ENCODE measurements around the gene SELENOP. TPM values are rescaled to one million over a fixed set of nuclear protein-coding genes. Genes with fewer than 3 reads are reported as not detected.
A peak's percentile ranks its signal among the peaks of the same experiment; 100 is the strongest.

Gene SELENOP
- total and polyA plus RNA-seq, 9 of the 15 experiments (the other 6 are each of a cell fraction or from before 2014, with no cell fraction given), result 3.2 to 6.3 (median 4.5) TPM

DNA sequence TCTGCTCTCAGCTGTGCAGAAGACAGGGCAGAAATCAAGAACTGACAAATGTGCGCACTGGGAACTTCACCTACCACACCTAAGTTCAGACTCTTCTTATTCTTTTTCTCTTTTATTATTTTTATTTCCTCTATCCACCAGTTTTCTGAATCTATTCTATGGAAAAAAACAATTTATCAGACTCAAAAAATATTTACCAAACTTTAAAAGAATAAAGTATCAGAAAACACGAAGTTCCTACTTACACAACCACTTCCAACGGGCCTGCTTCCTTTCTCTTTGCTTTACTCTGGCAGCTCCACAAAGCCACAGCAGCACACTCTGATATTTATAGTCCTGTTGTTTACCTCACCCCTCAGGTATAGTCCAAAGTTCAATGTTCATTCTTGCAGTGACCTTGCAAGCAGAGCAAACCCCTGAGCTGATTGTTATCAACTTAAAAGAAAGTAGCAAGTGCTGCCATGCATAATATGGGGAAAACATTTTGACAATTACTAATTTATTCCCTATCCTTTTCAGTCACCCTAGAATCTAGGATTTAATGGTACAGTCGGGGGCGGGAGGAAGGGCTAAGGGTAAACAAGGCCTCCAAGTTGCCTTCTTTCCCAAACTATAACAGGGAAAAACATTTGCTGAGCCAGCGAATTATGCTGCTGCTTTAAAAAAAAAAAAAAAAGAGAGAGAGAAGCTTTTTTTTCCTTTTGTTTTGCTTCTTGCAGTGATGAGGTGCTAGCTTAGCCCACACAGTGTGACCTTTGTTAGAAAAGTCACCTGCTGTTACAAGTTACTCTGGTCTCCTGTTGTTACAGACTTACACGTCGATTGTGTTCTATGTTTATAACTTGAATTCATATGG, at the start of gene SELENOP (continued):
- TF ChIP-seq MAFF (IDR thresholded peaks at IDR 0.05; ENCODE audit: low read length) (peak; percentile 97), MAFG (tag; conservative IDR thresholded peaks at IDR 0.05) (peak; percentile 99), JUND (IDR thresholded peaks at IDR 0.05; ENCODE audit: borderline replicate concordance, low read depth, low read length) (peak; percentile 81), JUND (tag; IDR thresholded peaks at IDR 0.05; ENCODE audit: borderline replicate concordance, low read depth, low read length) (0 out of 3 replicates have a peak, but pooled peaks have one; percentile 7), BHLHE40 (IDR thresholded peaks at IDR 0.05; ENCODE audit: low read length) (peak; percentile 77), SRSF1 (IDR thresholded peaks at IDR 0.05; ENCODE audit: low read depth, low read length) (no peak), CBX1 (IDR thresholded peaks at IDR 0.05; ENCODE audit: low read depth) (no peak), TCF7L2 (IDR thresholded peaks at IDR 0.05; ENCODE audit: low read depth, low read length) (peak; percentile 81)
- TF ChIP-seq, protein P1, sequence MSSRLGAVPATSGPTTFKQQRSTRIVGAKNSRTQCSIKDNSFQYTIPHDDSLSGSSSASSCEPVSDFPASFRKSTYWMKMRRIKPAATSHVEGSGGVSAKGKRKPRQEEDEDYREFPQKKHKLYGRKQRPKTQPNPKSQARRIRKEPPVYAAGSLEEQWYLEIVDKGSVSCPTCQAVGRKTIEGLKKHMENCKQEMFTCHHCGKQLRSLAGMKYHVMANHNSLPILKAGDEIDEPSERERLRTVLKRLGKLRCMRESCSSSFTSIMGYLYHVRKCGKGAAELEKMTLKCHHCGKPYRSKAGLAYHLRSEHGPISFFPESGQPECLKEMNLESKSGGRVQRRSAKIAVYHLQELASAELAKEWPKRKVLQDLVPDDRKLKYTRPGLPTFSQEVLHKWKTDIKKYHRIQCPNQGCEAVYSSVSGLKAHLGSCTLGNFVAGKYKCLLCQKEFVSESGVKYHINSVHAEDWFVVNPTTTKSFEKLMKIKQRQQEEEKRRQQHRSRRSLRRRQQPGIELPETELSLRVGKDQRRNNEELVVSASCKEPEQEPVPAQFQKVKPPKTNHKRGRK (tag; IDR thresholded peaks at IDR 0.05), result no peak
- TF ChIP-seq, protein P2, sequence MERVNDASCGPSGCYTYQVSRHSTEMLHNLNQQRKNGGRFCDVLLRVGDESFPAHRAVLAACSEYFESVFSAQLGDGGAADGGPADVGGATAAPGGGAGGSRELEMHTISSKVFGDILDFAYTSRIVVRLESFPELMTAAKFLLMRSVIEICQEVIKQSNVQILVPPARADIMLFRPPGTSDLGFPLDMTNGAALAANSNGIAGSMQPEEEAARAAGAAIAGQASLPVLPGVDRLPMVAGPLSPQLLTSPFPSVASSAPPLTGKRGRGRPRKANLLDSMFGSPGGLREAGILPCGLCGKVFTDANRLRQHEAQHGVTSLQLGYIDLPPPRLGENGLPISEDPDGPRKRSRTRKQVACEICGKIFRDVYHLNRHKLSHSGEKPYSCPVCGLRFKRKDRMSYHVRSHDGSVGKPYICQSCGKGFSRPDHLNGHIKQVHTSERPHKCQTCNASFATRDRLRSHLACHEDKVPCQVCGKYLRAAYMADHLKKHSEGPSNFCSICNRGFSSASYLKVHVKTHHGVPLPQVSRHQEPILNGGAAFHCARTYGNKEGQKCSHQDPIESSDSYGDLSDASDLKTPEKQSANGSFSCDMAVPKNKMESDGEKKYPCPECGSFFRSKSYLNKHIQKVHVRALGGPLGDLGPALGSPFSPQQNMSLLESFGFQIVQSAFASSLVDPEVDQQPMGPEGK (CRISPR knock-in tag; IDR thresholded peaks at IDR 0.05; ENCODE audit: borderline replicate concordance), result no peak
- TF ChIP-seq, protein P3, sequence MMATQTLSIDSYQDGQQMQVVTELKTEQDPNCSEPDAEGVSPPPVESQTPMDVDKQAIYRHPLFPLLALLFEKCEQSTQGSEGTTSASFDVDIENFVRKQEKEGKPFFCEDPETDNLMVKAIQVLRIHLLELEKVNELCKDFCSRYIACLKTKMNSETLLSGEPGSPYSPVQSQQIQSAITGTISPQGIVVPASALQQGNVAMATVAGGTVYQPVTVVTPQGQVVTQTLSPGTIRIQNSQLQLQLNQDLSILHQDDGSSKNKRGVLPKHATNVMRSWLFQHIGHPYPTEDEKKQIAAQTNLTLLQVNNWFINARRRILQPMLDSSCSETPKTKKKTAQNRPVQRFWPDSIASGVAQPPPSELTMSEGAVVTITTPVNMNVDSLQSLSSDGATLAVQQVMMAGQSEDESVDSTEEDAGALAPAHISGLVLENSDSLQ (IDR thresholded peaks at IDR 0.05), result no peak
- TF ChIP-seq, protein P4, sequence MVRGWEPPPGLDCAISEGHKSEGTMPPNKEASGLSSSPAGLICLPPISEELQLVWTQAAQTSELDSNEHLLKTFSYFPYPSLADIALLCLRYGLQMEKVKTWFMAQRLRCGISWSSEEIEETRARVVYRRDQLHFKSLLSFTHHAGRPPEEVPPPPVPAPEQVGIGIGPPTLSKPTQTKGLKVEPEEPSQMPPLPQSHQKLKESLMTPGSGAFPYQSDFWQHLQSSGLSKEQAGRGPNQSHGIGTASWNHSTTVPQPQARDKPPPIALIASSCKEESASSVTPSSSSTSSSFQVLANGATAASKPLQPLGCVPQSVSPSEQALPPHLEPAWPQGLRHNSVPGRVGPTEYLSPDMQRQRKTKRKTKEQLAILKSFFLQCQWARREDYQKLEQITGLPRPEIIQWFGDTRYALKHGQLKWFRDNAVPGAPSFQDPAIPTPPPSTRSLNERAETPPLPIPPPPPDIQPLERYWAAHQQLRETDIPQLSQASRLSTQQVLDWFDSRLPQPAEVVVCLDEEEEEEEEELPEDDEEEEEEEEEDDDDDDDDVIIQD (CRISPR knock-in tag; IDR thresholded peaks at IDR 0.05), result no peak

Measured in K562 (cell line).